ENCODE data around the gene CSN1S1. TPM values are rescaled to one million over a fixed set of nuclear protein-coding genes. Genes with fewer than 3 reads are reported as not detected.

CSN1S1 gene
- total RNA-seq, 1 experiment from 2014 or later = not detected

DNA sequence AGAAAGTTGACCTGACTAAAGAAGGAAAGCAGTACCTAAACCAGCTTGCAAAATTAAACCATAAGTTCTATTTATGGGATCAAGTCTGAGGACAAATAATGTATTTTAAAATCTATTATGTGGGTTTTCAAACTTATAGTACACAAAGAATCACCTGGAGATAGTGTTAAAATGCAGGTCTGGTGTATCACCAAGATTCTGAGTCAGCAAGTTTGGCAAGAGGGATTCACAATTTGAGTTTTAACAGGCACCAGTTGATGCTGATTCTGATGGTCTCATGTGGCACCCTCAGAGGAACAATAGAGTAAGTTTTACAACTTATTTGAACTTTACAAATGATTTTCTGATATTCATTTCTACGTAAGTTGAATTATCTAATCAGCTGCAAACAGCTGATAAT, 55.8 kb downstream of the CSN1S1 start:
- no TSS peak for BruUV-seq (replicated peaks)
- POLR2A ChIA-PET (ENCODE audit: low non-redundant PET) = no interaction called here
- DNase-seq (ENCODE audit: low spot score) = no peak

DNA sequence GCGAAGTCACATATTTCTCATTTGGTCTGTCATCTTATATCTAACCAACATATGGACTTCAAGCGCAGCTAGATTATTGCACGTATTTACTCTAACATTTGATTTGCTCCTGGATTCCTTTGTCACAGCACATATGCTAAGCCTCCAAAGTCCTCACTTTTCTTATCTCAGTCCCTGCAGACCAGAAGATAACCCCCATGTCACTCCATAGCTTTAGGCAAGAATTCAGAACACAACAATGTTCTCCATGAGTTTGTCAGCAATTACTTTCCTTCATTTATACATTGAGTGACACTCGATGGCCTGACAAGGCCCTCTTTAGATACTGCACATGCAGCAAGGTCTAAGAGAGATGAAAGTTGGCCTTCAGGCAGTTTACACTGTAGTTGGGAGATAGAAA, 60.1 kb downstream of the CSN1S1 start:
- Histone ChIP-seq H3K9me3 (ENCODE audit: low read depth, low read length, poor library complexity, severe bottlenecking) (no peaks in the 10 kb centered on the region), H3K27me3 (replicated peaks; ENCODE audit: insufficient read depth, low read depth, low read length, poor library complexity) (no peaks in the 10 kb centered on the region), H3K36me3 (ENCODE audit: insufficient read depth, low read length, poor library complexity, severe bottlenecking) (no peaks in the 10 kb centered on the region), H3K27ac (ENCODE audit: low read depth, low read length, poor library complexity, severe bottlenecking) (no peak overlapping the region), H3K4me3 (ENCODE audit: low read depth, low read length, poor library complexity, severe bottlenecking) (no peak overlapping the region), H3K4me1 (ENCODE audit: insufficient read depth, low read length, poor library complexity, severe bottlenecking) (no peaks in the 10 kb centered on the region)
- TF ChIP-seq, protein P1, sequence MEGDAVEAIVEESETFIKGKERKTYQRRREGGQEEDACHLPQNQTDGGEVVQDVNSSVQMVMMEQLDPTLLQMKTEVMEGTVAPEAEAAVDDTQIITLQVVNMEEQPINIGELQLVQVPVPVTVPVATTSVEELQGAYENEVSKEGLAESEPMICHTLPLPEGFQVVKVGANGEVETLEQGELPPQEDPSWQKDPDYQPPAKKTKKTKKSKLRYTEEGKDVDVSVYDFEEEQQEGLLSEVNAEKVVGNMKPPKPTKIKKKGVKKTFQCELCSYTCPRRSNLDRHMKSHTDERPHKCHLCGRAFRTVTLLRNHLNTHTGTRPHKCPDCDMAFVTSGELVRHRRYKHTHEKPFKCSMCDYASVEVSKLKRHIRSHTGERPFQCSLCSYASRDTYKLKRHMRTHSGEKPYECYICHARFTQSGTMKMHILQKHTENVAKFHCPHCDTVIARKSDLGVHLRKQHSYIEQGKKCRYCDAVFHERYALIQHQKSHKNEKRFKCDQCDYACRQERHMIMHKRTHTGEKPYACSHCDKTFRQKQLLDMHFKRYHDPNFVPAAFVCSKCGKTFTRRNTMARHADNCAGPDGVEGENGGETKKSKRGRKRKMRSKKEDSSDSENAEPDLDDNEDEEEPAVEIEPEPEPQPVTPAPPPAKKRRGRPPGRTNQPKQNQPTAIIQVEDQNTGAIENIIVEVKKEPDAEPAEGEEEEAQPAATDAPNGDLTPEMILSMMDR (conservative IDR thresholded peaks at IDR 0.05; ENCODE audit: low read depth, low read length) = no peak
- TF ChIP-seq EZH2 (IDR thresholded peaks at IDR 0.05; ENCODE audit: borderline replicate concordance, low read depth, low read length, poor library complexity, severe bottlenecking) = no peak
- intact Hi-C loops (cut with micrococcal nuclease; ENCODE audit: unreplicated experiment) = no loop called here
- no peak for DNase-seq (ENCODE audit: low spot score)
- POLR2A ChIA-PET (ENCODE audit: low non-redundant PET) = no interaction called here
- CTCF ChIA-PET = no interaction called here
- no TSS peak for BruUV-seq (replicated peaks)

More for the DNA sequence above, 55.8 kb downstream of the CSN1S1 start:
- no peaks in the 10 kb centered on the region for H3K9me3 ChIP-seq (ENCODE audit: low read depth, low read length, poor library complexity, severe bottlenecking)
- intact Hi-C loops (cut with micrococcal nuclease; ENCODE audit: unreplicated experiment) = no loop called here
- H3K36me3 ChIP-seq (ENCODE audit: insufficient read depth, low read length, poor library complexity, severe bottlenecking) = no peaks in the 10 kb centered on the region
- no peaks in the 10 kb centered on the region for H3K27me3 ChIP-seq (replicated peaks; ENCODE audit: insufficient read depth, low read depth, low read length, poor library complexity)
- no peak overlapping the region for H3K27ac ChIP-seq (ENCODE audit: low read depth, low read length, poor library complexity, severe bottlenecking)
- H3K4me3 ChIP-seq (ENCODE audit: low read depth, low read length, poor library complexity, severe bottlenecking) = no peak overlapping the region
- CTCF ChIA-PET = no interaction called here
- TF ChIP-seq EZH2 (IDR thresholded peaks at IDR 0.05; ENCODE audit: borderline replicate concordance, low read depth, low read length, poor library complexity, severe bottlenecking) = no peak
- TF ChIP-seq, protein P1 (conservative IDR thresholded peaks at IDR 0.05; ENCODE audit: low read depth, low read length) = no peak
- no peaks in the 10 kb centered on the region for H3K4me1 ChIP-seq (ENCODE audit: insufficient read depth, low read length, poor library complexity, severe bottlenecking)

DNA sequence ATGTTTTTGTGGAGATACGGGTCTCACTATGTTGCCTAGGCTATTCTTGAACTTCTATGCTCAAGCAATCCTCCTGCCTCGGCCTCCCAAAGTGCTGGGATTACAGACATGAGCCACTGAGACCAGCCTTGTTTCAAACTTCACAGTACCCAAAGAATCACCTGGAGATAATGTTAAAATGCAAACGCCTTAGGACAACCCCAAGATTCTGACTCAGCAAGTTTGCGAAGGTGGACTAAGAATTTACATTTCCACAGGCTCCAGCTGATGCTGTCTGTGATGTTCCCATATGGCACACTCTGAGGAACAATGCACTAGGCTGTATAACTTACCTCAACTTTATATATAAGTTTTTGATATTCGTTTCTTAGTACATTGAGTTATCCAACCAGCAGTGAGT, 63.9 kb downstream of the CSN1S1 start:
- H3K4me3 ChIP-seq (ENCODE audit: low read depth, low read length, poor library complexity, severe bottlenecking) = no peak overlapping the region
- intact Hi-C loops (cut with micrococcal nuclease; ENCODE audit: unreplicated experiment) = no loop called here
- no peaks in the 10 kb centered on the region for H3K36me3 ChIP-seq (ENCODE audit: insufficient read depth, low read length, poor library complexity, severe bottlenecking)
- no peaks in the 10 kb centered on the region for H3K4me1 ChIP-seq (ENCODE audit: insufficient read depth, low read length, poor library complexity, severe bottlenecking)
- CTCF ChIA-PET = no interaction called here
- no peak for TF ChIP-seq EZH2 (IDR thresholded peaks at IDR 0.05; ENCODE audit: borderline replicate concordance, low read depth, low read length, poor library complexity, severe bottlenecking)
- TF ChIP-seq, protein P1 (conservative IDR thresholded peaks at IDR 0.05; ENCODE audit: low read depth, low read length) = no peak
- H3K9me3 ChIP-seq (ENCODE audit: low read depth, low read length, poor library complexity, severe bottlenecking) = no peaks in the 10 kb centered on the region
- DNase-seq (ENCODE audit: low spot score) = no peak
- no peak overlapping the region for H3K27ac ChIP-seq (ENCODE audit: low read depth, low read length, poor library complexity, severe bottlenecking)
- no peaks in the 10 kb centered on the region for H3K27me3 ChIP-seq (replicated peaks; ENCODE audit: insufficient read depth, low read depth, low read length, poor library complexity)
- POLR2A ChIA-PET (ENCODE audit: low non-redundant PET) = no interaction called here
- no TSS peak for BruUV-seq (replicated peaks)

Measured in A673 (cell line).